Measurements from ENCODE around the gene ISLR. TPM values are rescaled to one million over a fixed set of nuclear protein-coding genes. Genes with fewer than 3 reads are reported as not detected.

The ISLR gene
- total RNA-seq, 1 experiment from 2014 or later = 0.12 TPM

DNA sequence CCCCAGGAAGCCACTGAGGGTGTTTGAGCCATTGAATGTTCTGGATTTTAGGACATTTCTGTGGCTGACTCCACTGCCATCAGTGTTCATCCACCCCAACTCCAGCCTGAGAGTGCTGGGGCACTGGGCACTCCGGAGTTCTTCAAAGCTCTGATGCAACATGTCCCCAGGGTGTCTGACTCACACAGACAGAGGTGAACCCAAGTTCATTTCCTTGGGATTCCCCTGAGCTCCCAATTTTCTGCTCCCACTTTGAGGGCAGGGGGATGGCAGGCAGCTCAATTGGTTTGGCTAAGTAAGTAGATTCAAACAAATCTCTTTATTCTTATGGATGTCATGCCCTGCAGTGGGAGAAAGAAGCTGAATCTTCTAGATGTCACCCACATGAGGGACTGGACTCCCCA is 26.9 kb downstream of the ISLR start:
- Histone ChIP-seq H3K4me3 (replicated peaks in 1 of 2; ENCODE audit: low read depth in 1 of 2, low read length in 2 of 2) (no peak overlapping the region), H3K9ac (ENCODE audit: low read length) (no peak overlapping the region), H3K9me3 (ENCODE audit: control insufficient read depth in 1 of 2, insufficient read depth in 1 of 2, low read depth in 1 of 2, low read length in 2 of 2) (no peaks in the 10 kb centered on the region), H3K9me2 (ENCODE audit: insufficient read depth) (no peaks in the 10 kb centered on the region), H3K36me3 (ENCODE audit: control insufficient read depth in 1 of 2, insufficient read depth in 2 of 2, low read length in 2 of 2) (no peaks in the 10 kb centered on the region), H3K27me3 (ENCODE audit: insufficient read depth, low read length) (peaks cover 14% of the 10 kb centered on the region; the same call in 1 of the 2 replicates), H2AFZ (ENCODE audit: low read depth, low read length, poor library complexity, severe bottlenecking) (no peak overlapping the region), H4K20me1 (ENCODE audit: insufficient read depth) (no peaks in the 10 kb centered on the region), H3K27ac (ENCODE audit: low read depth, low read length) (no peak overlapping the region), H3K79me2 (ENCODE audit: insufficient read depth, low read length) (no peaks in the 10 kb centered on the region), H3K4me2 (ENCODE audit: low read length) (peak overlapping the region; percentile 59), H3K4me1 (ENCODE audit: control insufficient read depth in 1 of 2, insufficient read depth in 2 of 2, low read length in 2 of 2) (peaks cover 40 to 72% of the 10 kb centered on the region in 2 experiments)
- POLR2A ChIA-PET = no interaction called here
- RAD21 ChIA-PET (ENCODE audit: low non-redundant PET in 1 of 2, low total read pairs in 2 of 2, uncharacterized antibody in 2 of 2, unreplicated experiment in 2 of 2) = interaction anchor here in 1 of 2 experiments (1.6 kb wide), 1 partner anchor 107 kb away, joined by 3 read pairs; no protein-coding TSS in a partner anchor
- BruUV-seq (replicated peaks) = no TSS peak
- CTCF ChIA-PET = interaction anchor here (0.9 kb wide), 1 partner anchor 107 kb away, joined by 6 read pairs; no protein-coding TSS in a partner anchor
- peak; percentile 43 for DNase-seq (ENCODE audit: low read depth, low spot score)
- peak; percentile 48; the same call in 1 of the 2 replicates for ATAC-seq
- intact Hi-C loops (cut with micrococcal nuclease) = loop anchor here (2.0 to 5.0 kb wide), 2 partner anchors 40 to 48 kb away; no protein-coding TSS in a partner anchor
- TF ChIP-seq CEBPB (IDR thresholded peaks at IDR 0.05; ENCODE audit: low read depth) = no peak
- no peak for TF ChIP-seq RAD21 (IDR thresholded peaks at IDR 0.05; ENCODE audit: low read depth)
- TF ChIP-seq POLR2A (IDR thresholded peaks at IDR 0.05; ENCODE audit: borderline replicate concordance, extremely low read depth, insufficient read depth, insufficient read length) = no peak
- TF ChIP-seq EZH2 (IDR thresholded peaks at IDR 0.05) = no peak
- TF ChIP-seq TCF7L2 (IDR thresholded peaks at IDR 0.05; ENCODE audit: borderline replicate concordance, extremely low read depth, insufficient read depth, insufficient read length) = peak; percentile 70
- 0 out of 2 replicates have a peak, but pooled peaks have one; percentile 52 for TF ChIP-seq POLR2AphosphoS5 (IDR thresholded peaks at IDR 0.05; ENCODE audit: low read depth, low read length)
- TF ChIP-seq SP1 (IDR thresholded peaks at IDR 0.05; ENCODE audit: low read depth) = no peak

- Histone ChIP-seq H3K27ac (ENCODE audit: low read depth, low read length) (no peak overlapping the region), H3K9me2 (ENCODE audit: insufficient read depth) (no peaks in the 10 kb centered on the region), H3K79me2 (ENCODE audit: insufficient read depth, low read length) (no peaks in the 10 kb centered on the region), H3K4me1 (ENCODE audit: control insufficient read depth in 1 of 2, insufficient read depth in 2 of 2, low read length in 2 of 2) (peaks cover 36 to 67% of the 10 kb centered on the region in 2 experiments), H3K9me3 (ENCODE audit: control insufficient read depth in 1 of 2, insufficient read depth in 1 of 2, low read depth in 1 of 2, low read length in 2 of 2) (no peaks in the 10 kb centered on the region), H3K27me3 (ENCODE audit: insufficient read depth, low read length) (peaks cover 12% of the 10 kb centered on the region; the same call in 1 of the 2 replicates), H3K36me3 (ENCODE audit: control insufficient read depth in 1 of 2, insufficient read depth in 2 of 2, low read length in 2 of 2) (no peaks in the 10 kb centered on the region), H4K20me1 (ENCODE audit: insufficient read depth) (no peaks in the 10 kb centered on the region), H2AFZ (ENCODE audit: low read depth, low read length, poor library complexity, severe bottlenecking) (no peak overlapping the region), H3K9ac (ENCODE audit: low read length) (no peak overlapping the region), H3K4me3 (replicated peaks in 1 of 2; ENCODE audit: low read depth in 1 of 2, low read length in 2 of 2) (no peak overlapping the region), H3K4me2 (ENCODE audit: low read length) (peak overlapping the region; percentile 59)
- ATAC-seq (peak; percentile 3; the same call in 1 of the 2 replicates), DNase-seq (ENCODE audit: low read depth, low spot score) (no peak)
- ChIA-PET RAD21 (ENCODE audit: low non-redundant PET in 1 of 2, low total read pairs in 2 of 2, uncharacterized antibody in 2 of 2, unreplicated experiment in 2 of 2) (interaction anchor here in 1 of 2 experiments (1.6 kb wide), 1 partner anchor 107 kb away, joined by 3 read pairs; no protein-coding TSS in a partner anchor), POLR2A (no interaction called here), CTCF (interaction anchor here (0.9 kb wide), 1 partner anchor 107 kb away, joined by 6 read pairs; no protein-coding TSS in a partner anchor)
- TF ChIP-seq ZNF274 (IDR thresholded peaks at IDR 0.05; ENCODE audit: low read depth, low read length) (no peak), MAX (IDR thresholded peaks at IDR 0.05) (no peak), CBX3 (IDR thresholded peaks at IDR 0.05; ENCODE audit: low read depth) (no peak), JUND (IDR thresholded peaks at IDR 0.05) (no peak), CTCF (IDR thresholded peaks at IDR 0.05 in 2 of 3, conservative IDR thresholded peaks at IDR 0.05 in 1 of 3; ENCODE audit: borderline replicate concordance in 1 of 3, insufficient read depth in 1 of 3, low read depth in 2 of 3, low read length in 2 of 3) (no peak), SRF (IDR thresholded peaks at IDR 0.05; ENCODE audit: low read depth) (no peak), EZH2 (IDR thresholded peaks at IDR 0.05) (no peak), RAD21 (IDR thresholded peaks at IDR 0.05; ENCODE audit: low read depth) (no peak), ATF3 (IDR thresholded peaks at IDR 0.05) (no peak), FOSL1 (IDR thresholded peaks at IDR 0.05; ENCODE audit: low read depth) (no peak)
- no TSS peak for BruUV-seq (replicated peaks)
- intact Hi-C loops (cut with micrococcal nuclease) = loop anchor here (2.0 to 5.0 kb wide), 2 partner anchors 40 to 49 kb away; no protein-coding TSS in a partner anchor
These were observed 27.4 kb downstream of the ISLR start for GRCh38 chr15:74200871-74201419.

All from HCT116 (cell line).